Renal pelvis (tissue), 4 donors: ENCODE measurements around the gene CETP. TPM values are rescaled to one million over a fixed set of nuclear protein-coding genes. Genes with fewer than 3 reads are reported as not detected.
"Not testable (repeated sequence)": the region's sequence is repeated elsewhere in the genome, so short reads cannot be mapped to it uniquely, and the experiment has no call there.

Source experiments
- DNase-seq: peaks from one replicate; pipeline ENCODE4 v3.0.0-alpha.2; 2013
- polyA plus RNA-seq, 3 donors: library from polyadenylated mRNA; unstranded; fragments of 120-200 nt; gene quantifications; one replicate each; pipeline ENCODE4 v1.2.1, GENCODE V29; 2013; ENCODE audit not compliant: insufficient read length in 3 of 3

Gene CETP
- polyA plus RNA-seq, 3 donors: 10.2 to 12.1 (median 10.5) TPM

DNA sequence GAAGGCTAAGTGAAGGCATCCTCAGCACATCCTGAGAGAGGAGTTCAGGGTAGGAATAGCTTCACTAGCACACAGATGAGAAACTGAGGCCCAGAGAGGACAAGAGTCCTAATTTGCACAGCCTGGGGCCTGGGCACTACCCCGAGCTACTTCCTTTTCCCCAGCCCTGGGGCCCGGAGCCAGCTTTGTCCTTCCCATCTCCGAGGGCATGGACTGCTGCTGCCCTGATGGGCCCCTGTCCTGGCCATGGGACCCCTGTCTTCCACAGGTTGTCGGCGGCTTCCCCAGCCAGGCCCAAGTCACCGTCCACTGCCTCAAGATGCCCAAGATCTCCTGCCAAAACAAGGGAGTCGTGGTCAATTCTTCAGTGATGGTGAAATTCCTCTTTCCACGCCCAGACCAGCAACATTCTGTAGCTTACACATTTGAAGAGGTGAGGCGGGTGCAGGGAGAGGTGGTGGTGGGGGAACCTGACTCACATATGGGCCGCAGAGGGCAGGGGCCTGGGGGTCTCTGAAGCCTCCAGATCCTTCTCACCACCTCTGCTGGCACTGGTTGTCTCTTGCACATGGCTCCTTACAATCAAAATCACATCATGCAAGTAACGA is 16.2 kb downstream of the CETP start:
- no peak for DNase-seq

DNA sequence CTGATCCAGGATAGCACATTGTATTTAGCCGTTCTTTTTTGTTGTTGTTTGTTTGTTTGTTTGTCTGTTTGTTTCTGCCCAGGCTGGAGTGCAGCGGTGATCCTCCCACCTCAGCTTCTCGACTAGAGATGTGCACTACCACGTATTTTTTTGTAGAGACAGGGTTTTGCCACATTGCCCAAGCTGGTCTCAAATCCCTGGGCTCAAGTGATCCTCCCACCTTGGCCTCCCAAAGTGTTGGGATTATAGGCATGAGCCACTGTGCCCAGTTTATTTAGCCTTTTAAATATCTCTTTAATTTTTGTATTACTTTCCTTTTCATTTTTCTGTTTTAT is 18.4 kb downstream of the CETP start:
- no peak for DNase-seq

DNA sequence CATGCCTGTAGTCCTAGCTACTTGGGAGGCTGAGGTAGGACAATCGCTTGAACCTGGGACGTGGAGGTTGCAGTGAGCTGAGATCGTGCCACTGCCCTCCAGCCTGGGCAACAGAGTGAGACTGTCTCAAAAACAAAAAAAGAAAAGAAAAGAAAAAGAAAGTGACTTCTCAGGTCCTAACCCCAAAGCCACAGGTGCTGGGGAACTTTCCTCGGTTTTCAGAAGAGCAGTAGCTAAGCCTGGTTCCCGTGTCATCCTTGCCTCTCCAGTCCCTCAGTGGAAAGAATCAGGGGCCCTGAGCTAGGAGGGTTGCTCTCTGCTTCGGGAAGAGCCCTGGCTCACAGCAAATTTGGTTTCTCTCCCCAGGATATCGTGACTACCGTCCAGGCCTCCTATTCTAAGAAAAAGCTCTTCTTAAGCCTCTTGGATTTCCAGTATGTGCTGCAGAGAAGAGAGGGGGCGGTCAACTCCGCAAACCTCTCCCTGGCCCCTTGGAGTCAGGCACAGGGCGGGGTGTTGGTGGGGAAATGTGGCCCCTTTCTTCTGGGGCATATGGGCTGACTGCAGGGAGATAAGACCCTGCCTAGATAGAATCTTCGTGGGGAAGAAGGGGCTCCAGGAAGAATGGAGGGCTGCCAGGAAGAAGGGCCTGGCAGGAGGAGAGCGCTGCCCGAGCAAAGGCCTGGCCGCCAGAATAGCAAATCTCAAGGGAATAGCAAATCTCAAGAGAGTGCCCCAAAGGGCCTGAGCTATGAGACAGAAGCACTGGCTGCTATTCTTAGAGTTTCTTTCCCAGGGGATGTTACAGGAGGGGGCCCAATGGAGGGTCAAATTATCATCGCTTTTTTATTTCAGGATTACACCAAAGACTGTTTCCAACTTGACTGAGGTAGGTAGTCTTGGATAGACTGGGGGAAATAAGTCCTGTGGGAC is 19.3 kb downstream of the CETP start:
- DNase-seq: no peak

DNA sequence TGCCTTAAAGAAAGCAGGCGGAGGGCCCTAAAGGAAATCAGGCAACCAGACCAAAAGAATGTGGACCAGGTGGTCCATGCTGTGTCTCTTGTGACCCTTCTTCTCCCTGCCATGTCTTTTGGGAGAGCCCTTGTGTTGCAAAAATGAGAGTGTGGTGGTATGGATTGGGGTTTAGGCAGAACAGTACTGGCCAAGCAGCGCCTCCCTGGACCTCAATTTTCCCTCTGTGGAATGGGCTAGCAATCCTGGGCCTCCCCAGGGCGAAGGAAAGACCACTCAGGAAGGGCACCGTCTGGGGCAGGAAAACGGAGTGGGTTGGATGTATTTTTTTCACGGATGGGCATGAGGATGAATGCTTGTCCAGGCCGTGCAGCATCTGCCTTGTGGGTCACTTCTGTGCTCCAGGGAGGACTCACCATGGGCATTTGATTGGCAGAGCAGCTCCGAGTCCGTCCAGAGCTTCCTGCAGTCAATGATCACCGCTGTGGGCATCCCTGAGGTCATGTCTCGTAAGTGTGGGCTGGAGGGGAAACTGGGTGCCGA is 20.1 kb downstream of the CETP start:
- no peak for DNase-seq

DNA sequence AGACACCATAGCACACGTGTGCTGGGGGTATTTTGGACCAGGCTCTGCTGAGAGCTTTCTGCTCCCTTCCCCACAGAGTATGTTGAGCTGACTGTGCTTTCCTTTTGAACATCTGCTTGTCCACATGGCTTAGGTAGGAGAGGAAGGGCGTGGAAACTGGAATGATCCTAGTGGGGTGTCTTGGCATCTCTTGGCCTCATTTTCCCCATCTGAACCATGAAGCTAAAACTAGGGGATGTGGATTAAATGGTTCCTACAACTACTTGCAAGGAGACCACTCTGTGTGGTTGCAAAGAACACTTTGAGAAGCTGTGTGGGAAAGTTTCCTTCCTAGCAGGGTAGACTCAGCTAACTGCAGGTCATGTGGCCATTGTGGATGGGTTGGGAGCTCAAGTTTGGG is 20.9 kb downstream of the CETP start:
- no peak for DNase-seq

DNA sequence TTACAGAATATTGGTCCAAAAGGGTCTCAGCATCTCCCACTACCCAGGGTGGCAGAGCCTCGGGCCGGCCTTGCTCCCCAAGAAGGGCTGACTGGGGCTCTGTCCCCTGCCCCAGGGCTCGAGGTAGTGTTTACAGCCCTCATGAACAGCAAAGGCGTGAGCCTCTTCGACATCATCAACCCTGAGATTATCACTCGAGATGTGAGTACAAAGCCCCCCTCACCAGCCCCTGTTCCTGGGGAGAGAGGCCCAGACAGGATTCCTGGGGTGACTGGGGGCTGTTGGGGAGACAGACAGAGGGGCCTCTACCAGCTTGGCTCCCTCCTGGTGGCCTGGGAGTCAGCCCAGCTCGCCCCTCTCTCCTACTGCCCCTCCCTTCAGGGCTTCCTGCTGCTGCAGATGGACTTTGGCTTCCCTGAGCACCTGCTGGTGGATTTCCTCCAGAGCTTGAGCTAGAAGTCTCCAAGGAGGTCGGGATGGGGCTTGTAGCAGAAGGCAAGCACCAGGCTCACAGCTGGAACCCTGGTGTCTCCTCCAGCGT is 21.5 kb downstream of the CETP start:
- no peak for DNase-seq

DNA sequence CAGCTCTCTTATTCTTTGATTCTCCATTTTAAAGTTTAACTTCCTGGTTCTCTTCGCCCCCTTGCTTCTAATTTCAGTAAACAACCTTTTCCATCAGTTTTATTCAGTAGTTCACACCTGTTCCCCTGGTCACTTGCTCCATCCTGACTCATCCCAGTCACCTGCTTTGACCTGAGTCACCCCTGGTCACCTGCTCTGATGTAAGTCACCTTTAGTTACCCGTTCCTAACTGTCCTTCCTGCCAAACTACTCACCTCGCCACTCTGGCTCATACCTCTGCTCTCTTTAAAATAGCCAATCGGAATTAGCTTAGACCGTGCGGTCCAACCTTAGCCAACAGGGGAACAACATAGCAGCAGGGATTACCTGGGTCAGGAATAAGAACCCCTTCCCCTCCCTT is 22.9 kb downstream of the CETP start:
- no peak for DNase-seq

DNA sequence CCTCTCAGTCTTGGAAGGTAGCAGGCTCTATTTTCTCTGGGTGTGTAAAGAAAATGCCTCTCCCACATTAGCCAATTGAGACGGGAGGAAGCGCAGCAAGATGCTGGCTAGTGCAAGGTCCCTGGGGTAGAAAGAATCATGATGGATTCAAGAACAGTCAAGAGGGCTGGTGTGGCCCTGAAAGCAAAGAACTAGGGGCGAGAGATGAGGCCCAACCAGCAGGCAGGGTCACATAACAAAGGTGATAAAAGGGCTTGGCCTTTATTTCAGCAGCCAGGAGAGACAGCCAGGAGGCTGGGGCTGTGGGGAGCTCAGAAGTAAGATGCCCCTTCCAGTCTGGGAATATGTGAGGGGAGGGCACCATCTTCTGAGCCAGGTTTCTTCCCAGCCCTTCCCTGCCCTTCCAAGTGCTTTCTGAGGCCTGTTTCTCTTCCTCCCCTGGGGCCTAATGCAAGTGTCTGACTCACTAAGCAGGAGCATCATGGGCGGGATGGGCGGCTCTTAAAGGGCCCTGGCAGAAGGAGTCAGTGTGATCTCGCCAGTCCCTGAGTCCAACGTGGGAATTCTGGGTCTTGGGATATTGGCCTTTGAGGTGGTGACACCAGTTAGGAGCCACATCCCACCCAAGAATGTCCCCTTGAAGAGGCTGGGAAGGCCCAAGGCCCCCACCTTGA is 23.7 kb downstream of the CETP start:
- no peak for DNase-seq

DNA sequence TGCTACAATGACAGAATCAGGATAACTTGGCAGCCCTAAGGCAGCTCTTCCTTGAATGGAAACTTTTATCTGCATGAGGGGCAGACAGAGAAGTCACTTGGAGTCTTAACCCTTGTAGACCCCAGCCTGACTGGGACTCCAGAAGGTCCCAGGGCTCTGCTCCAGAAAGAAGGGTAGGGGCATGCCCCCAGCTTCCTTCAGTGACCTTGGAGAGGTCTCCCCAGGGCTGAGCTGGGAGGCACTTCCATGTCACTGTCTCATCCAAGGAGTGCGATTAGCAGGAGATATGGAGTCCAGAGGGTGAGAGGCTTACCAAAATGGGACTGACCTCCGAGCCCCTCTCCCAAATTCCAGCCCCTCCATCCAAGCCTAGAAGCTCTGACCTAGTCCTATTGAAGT is 24.2 kb downstream of the CETP start:
- no peak for DNase-seq

DNA sequence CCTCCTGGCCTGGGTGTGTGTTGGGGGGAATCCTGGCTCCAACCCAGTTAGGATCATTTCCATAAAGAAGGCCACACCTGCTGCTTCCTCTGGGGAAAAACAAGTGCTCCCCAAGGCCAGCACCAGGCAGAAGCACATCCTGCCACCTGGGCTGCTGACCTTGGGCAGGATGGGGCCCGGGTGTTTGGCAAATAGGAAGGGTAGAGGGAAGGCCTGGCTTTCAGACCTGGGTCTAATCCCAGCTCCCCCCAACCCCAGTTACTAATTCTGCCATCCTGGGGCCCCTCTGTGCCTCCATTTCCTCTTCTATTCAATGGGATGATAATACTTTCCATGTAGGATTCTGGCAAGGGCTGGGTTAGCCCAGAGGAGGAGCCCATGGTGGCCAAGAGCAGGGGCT is 24.6 kb downstream of the CETP start:
- DNase-seq: no peak

DNA sequence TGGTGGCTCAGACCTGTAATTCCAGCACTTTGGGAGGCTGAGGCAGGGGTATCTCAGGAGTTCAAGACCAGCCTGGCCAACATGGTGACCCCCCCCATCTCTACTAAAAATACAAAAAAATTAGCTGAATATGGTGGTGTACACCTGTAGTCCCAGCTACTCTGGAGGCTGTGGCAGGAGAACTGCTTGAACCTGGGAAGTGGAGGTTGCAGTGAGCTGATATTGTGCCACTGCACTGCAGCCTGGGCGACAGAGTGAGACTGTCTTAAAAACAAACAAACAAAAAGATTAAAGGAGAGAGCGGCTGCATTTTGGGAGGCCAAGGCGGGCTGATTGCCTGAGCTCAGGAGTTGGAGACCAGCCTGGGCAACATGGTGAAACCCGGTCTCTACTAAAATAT is 25.2 kb downstream of the CETP start:
- DNase-seq: not testable (repeated sequence)

DNA sequence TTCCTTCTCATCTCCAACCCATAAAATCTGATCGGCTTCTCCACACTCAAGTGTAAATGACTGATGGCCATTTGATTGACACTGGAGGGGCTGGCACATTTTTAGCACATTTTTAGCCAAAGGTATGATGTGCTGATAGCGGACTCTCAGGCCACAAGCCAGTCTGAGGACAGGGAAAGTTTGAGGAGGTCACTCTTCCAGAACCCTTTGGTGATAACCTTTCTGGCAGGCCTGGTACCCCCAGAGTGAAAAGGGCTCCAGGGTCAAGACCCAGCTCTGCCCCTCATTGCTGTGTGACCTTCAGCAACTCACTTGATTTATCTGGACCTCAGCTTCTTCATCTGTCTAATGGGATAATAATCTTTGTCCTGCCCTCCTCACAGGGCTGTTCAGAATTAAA is 25.9 kb downstream of the CETP start:
- DNase-seq: no peak

DNA sequence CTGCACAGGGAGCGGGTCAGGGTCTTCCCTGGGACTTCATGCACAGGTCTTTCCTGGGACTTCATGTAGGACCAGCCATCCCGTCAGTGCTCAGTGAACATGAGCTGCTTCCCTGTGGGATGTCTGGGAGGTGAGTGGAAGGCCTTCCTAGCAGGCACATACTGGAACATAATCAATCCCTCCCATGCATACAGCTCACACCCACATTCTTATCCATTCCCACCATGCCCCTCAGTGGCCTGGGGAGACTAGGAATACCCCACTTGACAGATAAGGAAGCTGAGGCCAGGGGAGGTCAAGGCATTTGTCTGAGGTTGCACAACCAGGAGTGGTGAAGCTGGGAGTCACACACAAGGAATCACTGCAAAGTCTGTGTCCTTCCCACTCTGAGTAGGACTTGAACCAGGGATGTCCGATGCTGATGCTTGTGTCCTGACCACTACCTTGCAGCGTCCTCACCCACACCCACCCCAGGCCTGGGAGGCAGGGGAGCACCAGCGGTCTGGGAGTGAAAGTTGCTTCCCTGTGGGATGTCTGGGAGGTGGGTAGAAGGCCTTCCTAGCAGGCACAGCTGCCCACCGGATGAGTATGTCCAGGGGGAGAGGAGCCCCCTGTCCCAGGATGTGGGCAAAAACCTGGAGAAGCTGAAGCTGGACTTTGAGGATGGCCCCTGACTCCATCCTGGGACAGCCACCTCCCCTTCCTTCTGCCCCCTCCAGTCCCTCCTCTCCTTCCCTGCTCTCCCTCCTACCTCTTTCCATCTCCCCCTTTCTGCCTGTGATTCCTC is 26.6 kb downstream of the CETP start:
- no peak for DNase-seq

DNA sequence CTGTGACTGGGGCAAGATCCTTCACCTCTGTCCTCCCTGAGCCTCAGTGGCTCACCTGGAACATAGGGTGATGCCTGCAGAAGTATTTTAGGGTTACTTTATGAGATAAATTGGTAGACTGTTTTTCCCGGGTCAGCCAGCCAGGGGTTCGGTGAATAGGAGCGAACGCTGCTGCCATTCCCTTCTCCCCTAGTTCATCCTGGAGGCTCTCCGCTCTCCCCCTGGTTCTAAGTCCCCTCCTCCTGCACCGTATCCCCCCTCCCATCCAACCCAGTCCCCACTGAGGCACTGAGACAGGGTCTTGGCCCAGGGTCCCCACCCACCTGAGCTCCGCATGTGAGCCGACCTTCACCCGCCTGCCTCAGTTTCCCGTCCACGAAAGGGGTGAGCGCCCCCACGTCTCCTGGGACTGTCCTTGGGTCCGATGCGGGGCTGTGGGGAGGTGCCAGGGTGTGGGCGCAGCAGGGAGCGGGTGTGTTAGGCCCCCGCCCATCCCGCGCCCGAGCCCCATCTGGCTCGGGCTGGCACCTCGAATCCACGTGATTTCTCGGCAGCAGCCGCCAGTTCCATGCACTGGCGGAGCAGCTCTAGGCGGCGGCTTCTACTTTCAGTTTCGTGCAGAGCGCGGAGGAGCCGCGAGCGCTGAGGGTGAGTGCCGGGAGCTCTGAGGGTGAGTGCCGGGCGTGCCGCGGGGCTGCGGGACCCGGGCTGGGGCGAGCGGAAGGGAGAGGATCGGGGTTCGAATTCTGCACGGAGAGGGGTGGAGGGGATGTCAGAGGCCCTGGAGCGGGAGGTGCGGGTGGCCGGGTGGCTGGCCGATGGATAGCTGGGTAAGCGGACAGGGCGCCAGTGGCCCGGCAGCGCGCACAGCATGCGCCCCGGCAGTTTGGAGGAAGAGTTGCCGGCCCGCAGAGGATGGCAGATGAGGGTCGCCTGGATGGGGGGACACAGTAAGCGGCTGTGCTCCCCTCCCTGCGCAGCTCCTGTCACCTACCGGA is 27.5 kb downstream of the CETP start, which contains the start of gene NLRC5:
Gene NLRC5 (plus strand): TSS at position 610 of the 998 bp plus-strand sequence. CDS start 31,156 bp downstream, outside the sequence.
- DNase-seq: peak; percentile 74

DNA sequence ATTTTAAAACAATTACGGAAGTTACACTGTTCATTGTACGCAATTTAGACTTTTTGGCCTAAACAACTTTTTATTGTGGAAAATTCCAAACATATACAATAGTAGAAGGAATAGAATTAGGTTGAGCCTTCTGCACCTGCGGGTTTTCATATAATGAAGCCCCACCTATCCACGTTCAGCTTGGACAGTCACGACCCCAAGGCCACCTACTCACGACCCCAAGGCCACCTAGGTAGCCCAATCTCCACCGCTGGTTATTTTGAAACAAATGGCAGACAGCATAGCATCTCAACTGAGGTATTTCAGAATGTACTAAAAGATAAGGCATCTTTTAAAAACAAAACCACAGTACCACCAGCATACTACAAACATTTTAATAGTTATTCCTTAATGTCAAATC is 28.2 kb downstream of the CETP start:
- no peak for DNase-seq

DNA sequence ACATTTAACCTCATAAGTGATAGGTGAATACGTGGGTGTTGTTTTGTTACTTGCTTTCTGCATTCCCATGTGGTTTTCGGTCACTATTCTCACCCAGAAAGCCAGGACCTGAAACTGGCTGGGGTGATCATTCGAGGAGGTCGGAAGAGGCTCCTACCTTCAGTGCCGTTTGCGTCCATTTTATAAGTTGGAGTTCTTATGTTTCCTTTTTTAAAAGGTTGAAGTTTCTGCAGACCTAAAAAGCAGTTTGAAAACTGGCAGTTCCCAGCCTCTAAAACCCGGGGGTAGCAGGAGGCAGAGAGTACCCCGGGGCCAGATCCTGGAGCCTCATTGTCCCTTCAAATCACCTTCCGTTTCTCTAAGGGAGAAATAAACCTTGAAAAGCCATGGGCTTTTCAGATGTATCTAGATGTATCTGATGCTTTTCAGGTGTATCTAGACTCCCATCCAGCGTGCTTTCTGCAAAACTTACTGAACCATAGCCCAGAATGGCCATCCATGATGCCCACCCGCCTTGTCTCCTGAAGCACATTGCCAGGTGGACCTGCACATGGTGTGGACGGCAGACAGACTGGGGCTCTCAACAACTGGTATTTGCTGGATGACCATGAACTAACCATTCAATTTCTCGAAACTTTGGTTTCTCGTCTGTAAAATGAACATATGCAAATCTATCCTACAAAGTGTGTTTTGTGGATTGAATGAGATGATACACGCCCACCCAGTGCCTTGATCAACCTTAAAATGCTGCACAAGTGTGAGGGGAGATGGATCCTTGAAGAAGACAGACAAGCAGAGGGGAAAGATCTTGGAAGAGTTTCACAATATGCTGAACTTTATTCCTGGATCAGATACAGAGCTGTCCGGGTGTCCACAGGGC is 28.9 kb downstream of the CETP start:
- no peak for DNase-seq

DNA sequence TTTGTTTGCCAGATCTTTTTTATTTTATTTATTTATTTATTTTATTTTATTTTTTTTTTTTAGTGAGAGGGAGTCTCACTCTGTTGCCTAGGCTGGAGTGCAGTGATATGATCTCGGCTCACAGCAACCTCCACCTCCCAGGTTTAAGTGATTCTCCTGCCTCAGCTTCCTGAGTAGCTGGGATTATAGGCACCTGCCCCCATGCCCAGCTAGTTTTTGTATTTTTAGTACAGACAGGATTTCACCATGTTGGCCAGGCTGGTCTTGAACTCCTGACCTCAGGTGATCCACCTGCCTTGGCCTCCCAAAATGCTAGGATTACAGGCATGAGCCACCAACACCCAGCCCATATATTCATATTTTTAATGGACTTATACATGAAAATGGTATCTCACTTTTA is 30.7 kb downstream of the CETP start:
- DNase-seq: not testable (repeated sequence)

DNA sequence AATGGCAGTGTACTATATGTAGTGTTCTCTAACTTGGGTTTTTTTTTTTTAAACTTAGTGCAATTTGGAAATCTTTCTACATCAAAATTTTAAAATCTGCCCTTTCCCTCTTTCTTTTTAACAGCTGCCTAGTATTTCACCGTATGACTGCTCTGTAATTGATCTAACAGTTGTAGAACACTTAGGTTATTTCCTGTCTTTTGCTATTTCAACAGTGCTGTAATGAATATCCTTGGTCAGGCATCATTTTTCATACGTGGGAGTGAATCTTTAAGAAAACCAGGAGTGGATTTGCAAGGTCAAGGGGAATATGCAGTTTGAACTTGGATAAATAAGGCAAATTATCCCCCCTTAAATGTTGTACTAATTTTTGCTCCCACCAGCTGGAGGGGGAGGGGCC is 31.5 kb downstream of the CETP start:
- no peak for DNase-seq

DNA sequence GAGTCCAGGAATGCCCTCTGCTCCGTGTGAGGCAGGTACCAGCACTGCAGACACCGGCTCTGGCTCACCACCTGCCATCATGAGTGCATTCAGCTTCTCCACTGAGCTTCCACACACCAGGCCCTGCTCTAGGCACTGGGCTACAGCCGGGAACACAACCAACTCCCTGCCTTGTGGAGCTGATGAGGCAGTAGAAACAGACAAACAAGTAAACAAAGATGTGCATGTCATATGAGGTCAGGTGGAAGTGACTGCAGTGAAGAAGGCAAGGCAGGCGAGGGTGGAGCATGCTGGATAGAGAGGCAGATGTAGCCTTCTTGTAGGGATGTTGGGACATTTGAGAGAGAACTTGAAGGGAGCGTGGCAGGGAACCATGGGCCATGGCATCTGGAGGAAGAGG is 32.6 kb downstream of the CETP start:
- no peak for DNase-seq
